Prostate gland (tissue), 2 donors: ENCODE data around the gene RANGRF.

Source experiments
- POLR2A ChIP-seq: fragments of 450-650 bp; IDR thresholded peaks from one replicate; pipeline ENCODE4 v1.6.1; 2016; ENCODE audit warnings: antibody characterized with exemption, mild to moderate bottlenecking
- POLR2AphosphoS5 ChIP-seq: sonication (generic); formaldehyde crosslinking; IDR thresholded peaks from one replicate; pipeline ENCODE4 v1.6.1; 2017; ENCODE audit warnings: antibody characterized with exemption
- TF ChIP-seq, protein P1 (sequence below), 4 experiments: fragments of 200-600 bp in 2 of 4; fragments of 450-650 bp in 2 of 4; sonication (generic) in 2 of 4; IDR thresholded peaks; 1 replicate in 3 of 4; 2 replicates in 1 of 4; pipeline ENCODE4 v1.5.1; 2016 to 2019; ENCODE audit warnings: antibody characterized with exemption in 4 of 4, mild to moderate bottlenecking in 2 of 4, moderate library complexity in 2 of 4

DNA sequence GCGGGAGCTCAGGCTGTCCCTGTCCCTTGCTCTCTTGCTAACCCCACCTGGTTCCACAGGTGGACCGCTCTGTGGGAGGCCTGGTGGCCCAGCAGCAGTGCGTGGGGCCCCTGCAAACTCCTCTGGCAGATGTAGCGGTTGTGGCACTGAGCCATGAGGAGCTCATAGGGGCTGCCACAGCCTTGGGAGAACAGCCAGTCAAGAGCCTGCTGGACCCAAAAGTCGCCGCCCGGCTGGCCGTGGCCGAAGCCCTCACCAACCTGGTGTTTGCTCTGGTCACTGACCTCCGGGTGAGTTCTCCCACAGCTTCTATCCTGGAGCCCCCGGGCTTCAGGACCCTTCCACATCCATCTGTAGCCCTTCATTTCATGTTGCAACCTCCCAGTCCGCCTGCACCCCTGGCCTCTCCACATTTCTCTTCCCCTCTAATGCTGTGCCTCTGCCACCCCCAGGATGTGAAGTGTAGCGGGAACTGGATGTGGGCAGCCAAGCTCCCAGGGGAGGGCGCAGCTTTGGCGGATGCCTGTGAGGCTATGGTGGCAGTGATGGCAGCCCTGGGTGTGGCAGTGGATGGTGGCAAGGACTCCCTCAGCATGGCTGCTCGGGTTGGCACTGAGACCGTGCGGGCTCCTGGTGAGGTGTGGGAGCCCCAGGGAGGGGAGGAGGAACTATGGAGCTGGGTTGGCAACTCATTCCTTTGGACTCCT, 23.5 kb upstream of the RANGRF start:
- TF ChIP-seq, protein P1, sequence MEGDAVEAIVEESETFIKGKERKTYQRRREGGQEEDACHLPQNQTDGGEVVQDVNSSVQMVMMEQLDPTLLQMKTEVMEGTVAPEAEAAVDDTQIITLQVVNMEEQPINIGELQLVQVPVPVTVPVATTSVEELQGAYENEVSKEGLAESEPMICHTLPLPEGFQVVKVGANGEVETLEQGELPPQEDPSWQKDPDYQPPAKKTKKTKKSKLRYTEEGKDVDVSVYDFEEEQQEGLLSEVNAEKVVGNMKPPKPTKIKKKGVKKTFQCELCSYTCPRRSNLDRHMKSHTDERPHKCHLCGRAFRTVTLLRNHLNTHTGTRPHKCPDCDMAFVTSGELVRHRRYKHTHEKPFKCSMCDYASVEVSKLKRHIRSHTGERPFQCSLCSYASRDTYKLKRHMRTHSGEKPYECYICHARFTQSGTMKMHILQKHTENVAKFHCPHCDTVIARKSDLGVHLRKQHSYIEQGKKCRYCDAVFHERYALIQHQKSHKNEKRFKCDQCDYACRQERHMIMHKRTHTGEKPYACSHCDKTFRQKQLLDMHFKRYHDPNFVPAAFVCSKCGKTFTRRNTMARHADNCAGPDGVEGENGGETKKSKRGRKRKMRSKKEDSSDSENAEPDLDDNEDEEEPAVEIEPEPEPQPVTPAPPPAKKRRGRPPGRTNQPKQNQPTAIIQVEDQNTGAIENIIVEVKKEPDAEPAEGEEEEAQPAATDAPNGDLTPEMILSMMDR (IDR thresholded peaks at IDR 0.05), result no peak
- TF ChIP-seq POLR2A, result no peak
- TF ChIP-seq POLR2AphosphoS5, result no peak
